ENCODE measurements around the gene HOXB2. TPM values are rescaled to one million over a fixed set of nuclear protein-coding genes. Genes with fewer than 3 reads are reported as not detected.
A peak's percentile ranks its signal among the peaks of the same experiment; 100 is the strongest.

The HOXB2 gene
- total RNA-seq, 2 donors from 2014 or later, result 3.2 to 21.7 TPM

- no peaks in the 10 kb centered on the region for H3K9me3 Mint-ChIP-seq
- ATAC-seq, result no peak
- no peak overlapping the region for H3K27ac Mint-ChIP-seq
- DNase-seq (ENCODE audit: low spot score in 2 of 2), result no peak
- no peaks in the 10 kb centered on the region for H3K36me3 Mint-ChIP-seq
Observed at GRCh38 chr17:48502312-48502711, 42.6 kb downstream of the HOXB2 start.

GRCh38 chr17:48500435-48501426 lies 44.2 kb downstream of the HOXB2 start:
- no peaks in the 10 kb centered on the region for H3K36me3 Mint-ChIP-seq

GRCh38 chr17:48499735-48500434 lies 45.0 kb downstream of the HOXB2 start:
- Mint-ChIP-seq H3K27ac (no peak overlapping the region), H3K36me3 (no peaks in the 10 kb centered on the region), H3K9me3 (no peaks in the 10 kb centered on the region)
- DNase-seq (ENCODE audit: low spot score in 2 of 2), result no peak
- no peak for ATAC-seq

More at GRCh38 chr17:48500435-48501426, 44.2 kb downstream of the HOXB2 start:
- DNase-seq (ENCODE audit: low spot score in 2 of 2) (no peak), ATAC-seq (no peak)
- Mint-ChIP-seq H3K27ac (no peak overlapping the region), H3K9me3 (no peaks in the 10 kb centered on the region)

GRCh38 chr17:48499248-48499647 lies 45.7 kb downstream of the HOXB2 start:
- no peak overlapping the region for H3K27ac Mint-ChIP-seq
- DNase-seq (ENCODE audit: low spot score in 2 of 2), result no peak
- ATAC-seq, result peak in 1 of 2 donors; percentile 48
- no peaks in the 10 kb centered on the region for H3K36me3 Mint-ChIP-seq
- H3K9me3 Mint-ChIP-seq, result no peaks in the 10 kb centered on the region

GRCh38 chr17:48498164-48498850 lies 46.6 kb downstream of the HOXB2 start:
- Mint-ChIP-seq H3K27ac (no peak overlapping the region), H3K9me3 (no peaks in the 10 kb centered on the region), H3K36me3 (no peaks in the 10 kb centered on the region)
- no peak for DNase-seq (ENCODE audit: low spot score in 2 of 2)
- ATAC-seq, result no peak

- DNase-seq (ENCODE audit: low spot score in 2 of 2) (no peak), ATAC-seq (no peak)
- H3K27ac Mint-ChIP-seq, result no peak overlapping the region
- no peaks in the 10 kb centered on the region for H3K36me3 Mint-ChIP-seq
- no peaks in the 10 kb centered on the region for H3K9me3 Mint-ChIP-seq
Observed at GRCh38 chr17:48497103-48497502, 47.8 kb downstream of the HOXB2 start.

- ATAC-seq, result no peak
- no peak for DNase-seq (ENCODE audit: low spot score in 2 of 2)
- H3K36me3 Mint-ChIP-seq, result no peaks in the 10 kb centered on the region
- no peak overlapping the region for H3K27ac Mint-ChIP-seq
- H3K9me3 Mint-ChIP-seq, result no peaks in the 10 kb centered on the region
Observed at GRCh38 chr17:48494335-48494734, 50.6 kb downstream of the HOXB2 start.

Other genes starting within 250 kb of the HOXB2 start
- gene SKAP1, start 114.9 kb downstream of the HOXB2 start, total RNA-seq, result 10 to 100 TPM; 65.0 to 98.0 TPM
- gene HOXB1, start 14.1 kb downstream of the HOXB2 start, total RNA-seq, result not detected
- gene HOXB4, start 33.2 kb upstream of the HOXB2 start, total RNA-seq, result 1 to 10 TPM in 1 of 2 donors, under 1 TPM in 1; 0.89 to 3.0 TPM
- 1 to 10 TPM; 1.6 to 3.1 TPM for gene HOXB3, start 45.1 kb upstream of the HOXB2 start, total RNA-seq
- not detected for gene HOXB5, start 48.7 kb upstream of the HOXB2 start, total RNA-seq
- under 1 TPM in 1 of 2 donors, not detected in 1; 0.16 TPM for gene HOXB6, start 59.9 kb upstream of the HOXB2 start, total RNA-seq
- 1 to 10 TPM in 1 of 2 donors, not detected in 1; 1.1 TPM for gene HOXB7, start 65.9 kb upstream of the HOXB2 start, total RNA-seq
- not detected for gene HOXB8, start 70.2 kb upstream of the HOXB2 start, total RNA-seq
- 1 to 10 TPM; 1.2 to 2.4 TPM for gene HOXB9, start 81.2 kb upstream of the HOXB2 start, total RNA-seq
- not detected for gene PRAC1, start 177.4 kb upstream of the HOXB2 start, total RNA-seq
- not detected for gene PRAC2, start 178.1 kb upstream of the HOXB2 start, total RNA-seq
- not detected for gene HOXB13, start 183.6 kb upstream of the HOXB2 start, total RNA-seq